OCI-LY3 (cell line): ENCODE measurements around the gene TMEM108.

Experiments used
- CTCF ChIP-seq: fragments of 200-600, 300-600 bp; sonication (generic); IDR thresholded peaks from 2 replicates; pipeline ENCODE4 v1.5.1; 2014; ENCODE audit warnings: antibody characterized with exemption, low read length, low read depth
- EZH2phosphoT487 ChIP-seq: fragments of 200-600 bp; shearing (Covaris generic); IDR thresholded peaks from 2 replicates; pipeline ENCODE4 v1.6.1; 2018; ENCODE audit warnings: antibody characterized with exemption, mixed run types, low read depth

GRCh38 chr3:133227813-133228212 is 189.6 kb downstream of the TMEM108 start:
- TF ChIP-seq CTCF (no peak), EZH2phosphoT487 (no peak)
